SK-N-SH treated with all-trans-retinoic acid at 6 μM for 48 hours (cell line): ENCODE results near the gene RASD1.

Source experiments
- ATAC-seq: fragments of 200-7000 bp; cut with Tn5 transposase; 3 replicates; pipeline ENCODE4 v1.9.1; 2020; ENCODE audit warnings: mild to moderate bottlenecking, moderate library complexity
- ARNTL ChIP-seq: fragments of 450-650 bp; formaldehyde crosslinking; IDR thresholded peaks from 2 replicates; pipeline ENCODE4 v1.5.0; 2020; ENCODE audit warnings: low read depth, mild to moderate bottlenecking, moderate library complexity, borderline replicate concordance
- BACH2 ChIP-seq: fragments of 250-450 bp; sonication (Bioruptor Pico); IDR thresholded peaks from 2 replicates; pipeline ENCODE4 v1.9.0; 2021; ENCODE audit warnings: mild to moderate bottlenecking, borderline replicate concordance
- CREB5 ChIP-seq: fragments of 250-450 bp; sonication (Bioruptor Pico); IDR thresholded peaks from 2 replicates; pipeline ENCODE4 v1.5.1; 2020; ENCODE audit warnings: low read depth, mild to moderate bottlenecking, moderate library complexity
- CSDC2 ChIP-seq: fragments of 250-450 bp; sonication (Bioruptor Pico); IDR thresholded peaks from 2 replicates; pipeline ENCODE4 v1.5.0; 2020; ENCODE audit warnings: mild to moderate bottlenecking, moderate library complexity
- CSRNP3 ChIP-seq: fragments of 250-450 bp; sonication (Bioruptor Pico); IDR thresholded peaks from 2 replicates; pipeline ENCODE4 v1.5.1; 2021; ENCODE audit warnings: mild to moderate bottlenecking, moderate library complexity
- GLIS3 ChIP-seq: fragments of 250-450 bp; sonication (Bioruptor Pico); IDR thresholded peaks from 2 replicates; pipeline ENCODE4 v1.5.0; 2020; ENCODE audit warnings: mild to moderate bottlenecking, moderate library complexity
- ISL1 ChIP-seq: fragments of 250-450 bp; sonication (Bioruptor Pico); IDR thresholded peaks from 2 replicates; pipeline ENCODE4 v2.1.2; 2022; ENCODE audit warnings: mild to moderate bottlenecking, moderate library complexity
- OSR1 ChIP-seq: fragments of 250-450 bp; sonication (Bioruptor Pico); IDR thresholded peaks from 2 replicates; pipeline ENCODE4 v1.8.0; 2022; ENCODE audit warnings: moderate library complexity, mild to moderate bottlenecking, inconsistent platforms
- PATZ1 ChIP-seq: fragments of 250-450 bp; sonication (Bioruptor Pico); IDR thresholded peaks from 2 replicates; pipeline ENCODE4 v1.8.0; 2020; ENCODE audit warnings: mild to moderate bottlenecking, moderate library complexity, borderline replicate concordance
- POU6F1 ChIP-seq: fragments of 250-450 bp; sonication (Bioruptor Pico); IDR thresholded peaks from 2 replicates; pipeline ENCODE4 v1.8.0; 2021; ENCODE audit warnings: low read depth, mild to moderate bottlenecking, moderate library complexity, borderline replicate concordance
- PPARA ChIP-seq: fragments of 250-450 bp; sonication (Bioruptor Pico); IDR thresholded peaks from 2 replicates; pipeline ENCODE4 v1.5.0; 2020; ENCODE audit warnings: mild to moderate bottlenecking, borderline replicate concordance
- RARB ChIP-seq: fragments of 250-450 bp; sonication (Bioruptor Pico); IDR thresholded peaks from 2 replicates; pipeline ENCODE4 v1.8.0; 2021; ENCODE audit warnings: mild to moderate bottlenecking, moderate library complexity
- TCF4 ChIP-seq: fragments of 250-450 bp; sonication (Bioruptor Pico); IDR thresholded peaks from 2 replicates; pipeline ENCODE4 v1.8.0; 2021; ENCODE audit warnings: mild to moderate bottlenecking, moderate library complexity, borderline replicate concordance
- TSHZ2 ChIP-seq: fragments of 250-450 bp; sonication (Bioruptor Pico); IDR thresholded peaks from 2 replicates; pipeline ENCODE4 v1.5.0; 2020; ENCODE audit warnings: mild to moderate bottlenecking, moderate library complexity
- ZC3H10 ChIP-seq: fragments of 250-450 bp; sonication (Bioruptor Pico); IDR thresholded peaks from 2 replicates; pipeline ENCODE4 v1.5.1; 2021; ENCODE audit warnings: mild to moderate bottlenecking, moderate library complexity
- ZFP30 ChIP-seq: fragments of 450-650 bp; formaldehyde crosslinking; IDR thresholded peaks from 2 replicates; pipeline ENCODE4 v1.5.0; 2022; ENCODE audit warnings: mild to moderate bottlenecking, moderate library complexity
- ZNF565 ChIP-seq: fragments of 450-650 bp; formaldehyde crosslinking; conservative IDR thresholded peaks from 2 replicates; pipeline ENCODE4 v1.5.0; 2020; ENCODE audit warnings: low read depth, mild to moderate bottlenecking, moderate library complexity
- ZNF70 ChIP-seq: fragments of 450-650 bp; formaldehyde crosslinking; IDR thresholded peaks from 2 replicates; pipeline ENCODE4 v1.5.0; 2020; ENCODE audit warnings: mild to moderate bottlenecking, moderate library complexity
- ZNF8 ChIP-seq: fragments of 450-650 bp; formaldehyde crosslinking; IDR thresholded peaks from 2 replicates; pipeline ENCODE4 v1.5.0; 2020; ENCODE audit warnings: mild to moderate bottlenecking, moderate library complexity

RASD1 gene

GRCh38 chr17:17536702-17537101 lies 40.5 kb upstream of the RASD1 start:
- ATAC-seq = no peak
- TF ChIP-seq TCF4 (CRISPR knock-in tag) (no peak), ARNTL (CRISPR knock-in tag) (no peak), ZNF70 (CRISPR knock-in tag) (no peak), PPARA (CRISPR knock-in tag) (no peak)

- peak; percentile 21; the same call in 1 of the 3 replicates for ATAC-seq
These were observed 39.8 kb upstream of the RASD1 start for GRCh38 chr17:17535957-17536356.

GRCh38 chr17:17533901-17534441 lies 37.8 kb upstream of the RASD1 start:
- TF ChIP-seq RARB = no peak
- no peak for TF ChIP-seq ZNF565
- no peak for TF ChIP-seq BACH2 (CRISPR knock-in tag)
- TF ChIP-seq POU6F1 (CRISPR knock-in tag) = no peak
- TF ChIP-seq TCF4 (CRISPR knock-in tag) = no peak
- ATAC-seq = no peak

More at GRCh38 chr17:17535957-17536356, 39.8 kb upstream of the RASD1 start:
- no peak for TF ChIP-seq RARB
- TF ChIP-seq PATZ1 (CRISPR knock-in tag) = no peak
- TF ChIP-seq CREB5 = no peak
- TF ChIP-seq ZNF565 = no peak
- TF ChIP-seq ZNF8 (CRISPR knock-in tag) = no peak

GRCh38 chr17:17532991-17533390 lies 36.8 kb upstream of the RASD1 start:
- ATAC-seq = no peak
- TF ChIP-seq ZFP30 (CRISPR knock-in tag) = no peak
- TF ChIP-seq GLIS3 (CRISPR knock-in tag) = no peak
- TF ChIP-seq RARB = no peak
- TF ChIP-seq ZNF8 (CRISPR knock-in tag) = no peak
- no peak for TF ChIP-seq CSRNP3 (CRISPR knock-in tag)
- no peak for TF ChIP-seq TCF4 (CRISPR knock-in tag)
- TF ChIP-seq OSR1 (CRISPR knock-in tag) = no peak
- no peak for TF ChIP-seq ZNF70 (CRISPR knock-in tag)
- no peak for TF ChIP-seq PPARA (CRISPR knock-in tag)
- no peak for TF ChIP-seq CSDC2 (CRISPR knock-in tag)
- TF ChIP-seq TSHZ2 (CRISPR knock-in tag) = no peak
- no peak for TF ChIP-seq POU6F1 (CRISPR knock-in tag)
- TF ChIP-seq CREB5 = no peak
- no peak for TF ChIP-seq ZC3H10 (CRISPR knock-in tag)
- no peak for TF ChIP-seq BACH2 (CRISPR knock-in tag)
- no peak for TF ChIP-seq ISL1 (CRISPR knock-in tag)
